KG1 (cell line): Measurements from ENCODE around the gene SLC22A8.
"Not testable (repeated sequence)": the region's sequence is repeated elsewhere in the genome, so short reads cannot be mapped to it uniquely, and the experiment has no call there.

Experiments used
- DNase-seq: peaks from one replicate; lab custom pipeline; 2025; lab: John Stamatoyannopoulos, UW

The SLC22A8 gene

DNA sequence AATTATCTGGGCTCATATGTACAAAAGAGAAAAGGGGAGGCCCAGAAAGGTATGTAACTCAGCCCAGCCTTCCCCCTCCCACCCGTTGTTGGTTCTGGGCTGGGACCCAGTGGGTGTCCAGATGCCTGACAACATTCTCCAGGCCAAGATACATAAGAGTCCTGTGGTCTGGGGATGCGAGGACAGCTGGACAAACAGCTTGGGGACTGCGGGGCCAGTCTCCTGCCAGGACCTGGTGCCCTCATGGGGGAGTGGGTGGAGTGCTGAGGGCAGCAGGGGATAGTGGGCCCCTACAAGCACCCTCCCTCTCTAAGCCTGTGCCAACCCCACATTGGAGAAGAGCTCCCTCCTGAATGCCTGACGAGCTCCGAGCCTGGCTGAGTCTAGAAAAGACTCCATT is 27.4 kb downstream of the SLC22A8 start:
- DNase-seq: no peak

DNA sequence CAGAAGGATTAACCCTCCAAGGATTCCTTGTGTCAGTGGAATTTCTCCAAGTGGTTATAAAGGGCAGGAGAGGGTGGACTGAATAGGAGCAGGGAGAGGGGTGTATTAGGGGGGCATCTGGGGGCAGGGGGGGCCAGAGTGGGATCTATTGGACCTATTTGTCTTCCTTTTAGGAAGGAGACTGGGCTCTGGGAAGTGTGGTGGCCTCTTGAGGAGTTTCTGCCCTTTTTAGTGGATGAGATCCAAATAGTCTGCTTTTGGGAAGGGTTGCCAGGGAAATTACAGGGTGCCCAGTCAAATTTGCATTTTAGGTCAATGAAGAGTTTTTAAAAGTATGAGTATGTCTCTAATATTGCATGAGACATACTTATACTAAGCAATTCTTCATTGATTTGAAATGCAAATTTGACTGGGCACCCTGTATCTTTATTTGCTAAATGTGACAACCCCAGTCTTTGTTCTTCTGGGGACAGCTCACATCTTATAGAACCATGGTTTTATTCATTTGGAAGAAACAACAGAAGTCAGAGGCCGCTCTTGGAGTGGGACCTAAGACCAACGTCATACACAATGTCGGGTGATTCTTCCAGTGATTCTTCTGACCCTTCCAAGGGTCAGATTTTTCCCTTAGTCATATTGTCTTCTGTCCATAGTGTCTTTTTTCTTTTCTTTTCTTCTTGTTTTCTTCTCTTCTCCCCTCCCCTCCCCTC is 30.4 kb downstream of the SLC22A8 start:
- DNase-seq: no peak

DNA sequence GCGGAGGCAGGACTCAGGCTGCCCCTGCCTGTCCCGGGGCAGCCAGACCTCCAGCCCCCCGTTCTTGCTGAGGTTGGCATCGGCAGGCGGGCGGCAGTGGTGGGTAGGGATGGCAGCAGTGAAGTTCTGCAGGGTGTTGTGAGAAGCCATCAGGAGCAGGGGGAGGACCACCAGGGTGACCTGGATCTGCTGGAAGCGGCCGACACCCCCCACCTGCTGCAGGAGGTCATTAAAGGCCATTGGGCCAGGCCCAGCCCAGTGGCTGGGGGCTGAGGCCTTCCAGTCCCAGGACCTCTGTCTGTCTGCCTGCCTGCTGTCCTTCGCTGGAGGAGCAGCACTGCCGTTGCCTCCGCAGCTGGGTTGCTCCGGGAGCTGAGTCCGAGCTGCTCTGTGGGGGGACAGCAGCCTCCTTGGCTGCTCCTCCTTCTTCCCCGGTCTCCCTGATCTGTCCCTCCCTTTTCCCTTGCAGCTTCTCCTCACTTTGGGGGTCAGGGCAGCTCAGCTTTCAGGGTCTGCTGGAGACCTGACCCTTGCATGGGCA is 31.1 kb downstream of the SLC22A8 start, which contains the start of gene SLC22A6:
Gene SLC22A6, minus strand, starts transcription at position 517 of the 541 bp plus-strand sequence. Its CDS starts 277 bp downstream, at position 240.
- no peak for DNase-seq

DNA sequence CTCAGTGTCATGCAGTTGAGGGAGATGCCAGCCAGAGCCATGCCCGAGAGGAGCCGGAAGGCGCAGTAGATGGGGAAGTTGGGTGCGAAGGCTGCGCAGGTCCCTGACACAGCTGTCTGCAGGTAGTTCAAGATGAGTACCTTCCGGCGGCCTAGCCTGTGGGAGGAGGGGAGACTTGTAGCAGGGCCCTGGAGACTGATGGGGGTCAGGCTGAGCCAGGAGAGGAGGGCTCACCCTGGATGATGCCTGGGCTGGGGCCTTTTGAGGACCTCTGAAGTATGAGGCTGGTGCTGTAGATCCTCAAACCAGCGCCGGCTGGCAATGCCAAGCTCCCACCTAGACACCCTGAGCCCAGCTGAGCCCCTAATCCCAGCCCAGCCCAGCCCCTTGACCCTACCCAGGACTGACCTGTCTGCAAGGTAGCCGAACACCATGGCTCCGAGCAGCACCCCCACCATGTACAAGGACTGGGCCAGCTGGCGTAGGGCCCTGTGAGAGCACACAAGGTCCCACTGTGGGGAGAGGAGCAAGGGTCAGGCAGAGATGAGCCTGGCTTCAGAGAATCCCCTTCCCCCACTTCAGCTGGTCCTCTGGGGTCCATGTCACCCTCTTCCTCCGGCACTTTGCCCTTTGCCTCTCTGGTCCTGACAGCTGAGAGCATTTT is 32.0 kb downstream of the SLC22A8 start:
- DNase-seq: no peak

DNA sequence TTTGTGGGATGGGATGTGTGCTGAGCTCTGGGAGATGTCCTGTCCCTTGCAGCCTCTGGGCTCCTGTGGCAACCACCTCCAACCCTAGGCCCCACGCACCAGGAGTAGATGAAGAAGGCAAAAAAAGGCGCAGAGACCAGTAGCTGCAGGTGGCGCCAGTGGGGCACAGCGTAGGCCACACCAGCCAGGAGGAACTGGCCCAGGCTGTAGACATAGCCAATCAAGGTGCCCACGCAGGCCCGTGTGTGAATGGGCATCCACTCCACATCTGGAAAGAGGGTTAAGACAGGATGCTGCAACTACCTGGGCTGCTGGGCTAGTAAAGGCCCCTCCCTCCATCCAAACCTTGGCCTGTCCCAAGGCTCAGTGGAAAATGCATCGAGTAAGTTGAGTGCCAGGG is 33.9 kb downstream of the SLC22A8 start:
- no peak for DNase-seq

DNA sequence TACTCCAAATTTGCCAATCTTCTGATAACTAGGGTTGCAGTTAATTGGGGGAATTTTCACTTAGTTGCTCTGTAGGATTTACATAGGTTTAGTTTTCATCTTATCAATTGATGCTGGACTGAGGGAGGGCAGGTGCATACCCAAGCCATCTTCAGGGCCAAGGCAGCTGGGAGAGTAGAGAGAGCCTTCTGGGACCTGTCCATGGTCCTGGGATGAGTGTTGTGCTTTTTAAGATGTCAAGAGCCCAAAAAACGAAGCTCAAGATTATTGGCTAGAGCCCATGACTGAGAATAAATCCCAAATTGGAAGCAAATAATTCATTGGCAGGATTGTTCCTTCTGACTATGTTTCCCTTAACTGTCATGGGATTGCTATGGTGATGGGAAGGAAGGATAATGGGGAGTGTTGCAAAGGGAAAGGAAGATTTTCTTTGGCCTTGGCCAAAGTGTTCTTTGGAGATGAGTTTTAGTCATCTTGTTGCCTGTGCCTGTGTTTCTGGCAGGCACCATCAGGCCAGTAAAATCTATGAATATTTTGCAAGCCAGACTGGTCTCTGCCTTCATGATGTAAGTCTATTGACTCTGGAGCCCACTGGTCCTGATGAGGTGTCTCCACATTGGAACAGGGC is 35.4 kb downstream of the SLC22A8 start:
- DNase-seq: no peak

DNA sequence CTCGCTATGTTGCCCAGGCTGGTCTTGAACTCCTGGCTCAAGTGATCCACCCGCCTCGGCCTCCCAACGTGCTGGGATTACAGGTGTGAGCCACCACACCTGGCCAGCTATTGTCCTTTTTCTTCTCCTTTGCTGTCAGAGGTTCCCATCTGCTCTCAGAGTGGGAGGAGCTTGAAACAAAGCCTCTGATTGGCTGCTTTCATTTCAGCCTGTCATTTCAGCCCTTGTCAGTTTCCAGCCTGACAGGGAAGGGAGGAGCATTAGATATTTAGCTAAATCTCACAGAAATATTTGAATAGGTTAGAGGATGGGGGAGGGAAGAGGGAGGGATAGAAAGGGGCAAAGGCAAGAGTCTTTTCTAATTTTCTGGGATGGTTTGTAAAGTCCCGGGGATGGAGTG is 39.5 kb downstream of the SLC22A8 start:
- no peak for DNase-seq

DNA sequence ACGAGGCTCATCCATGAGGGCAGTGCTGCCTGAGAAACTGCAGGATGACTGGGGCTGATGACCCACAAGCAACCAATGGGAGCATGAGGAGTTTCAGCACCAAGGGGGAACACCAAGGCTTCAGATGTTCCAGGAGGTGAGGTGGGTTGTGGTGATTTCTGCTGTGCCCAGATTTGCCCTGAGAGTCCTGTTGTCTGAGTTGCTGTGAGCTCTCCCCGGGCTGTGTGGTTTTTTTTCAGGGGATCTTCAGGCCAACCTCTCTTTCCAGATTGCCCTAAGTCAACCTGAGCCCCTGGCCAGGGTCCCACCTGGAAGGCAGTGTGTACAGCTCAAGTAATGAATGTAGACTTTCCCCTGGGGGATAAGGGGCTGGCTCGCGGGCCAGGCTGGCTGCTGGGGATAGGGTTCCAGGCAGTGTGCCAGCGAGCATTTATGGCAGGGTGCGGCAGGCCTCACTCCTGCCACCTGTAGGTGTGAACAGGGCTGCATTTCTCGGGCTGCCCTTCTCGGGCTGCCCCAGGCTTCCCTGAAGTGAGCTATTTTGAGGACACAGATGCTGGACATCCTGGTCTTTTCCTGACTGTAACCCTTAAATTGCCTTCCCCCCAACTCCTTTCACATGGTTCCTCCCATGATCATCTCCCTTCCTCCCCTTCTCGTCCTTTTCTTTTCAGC is 40.7 kb downstream of the SLC22A8 start:
- no peak for DNase-seq

DNA sequence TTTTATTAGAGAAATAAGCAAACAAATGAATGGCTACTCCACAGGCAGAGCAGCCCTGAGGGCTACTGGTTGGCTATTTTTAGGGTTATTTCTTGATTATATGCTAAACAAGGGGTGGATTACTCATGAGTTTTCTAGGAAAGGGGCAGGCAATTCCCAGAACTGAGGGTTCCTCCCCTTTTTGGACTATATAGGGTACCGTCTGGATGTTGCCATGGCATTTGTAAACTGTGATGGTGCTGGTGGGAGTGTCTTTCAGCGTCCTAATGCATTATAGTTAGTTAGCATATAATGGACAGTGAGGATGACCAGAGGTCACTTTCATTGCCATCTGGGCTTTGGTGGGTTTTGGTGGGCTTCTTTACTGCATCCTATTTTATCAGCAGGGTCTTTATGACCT is 50.1 kb downstream of the SLC22A8 start:
- DNase-seq: no peak

DNA sequence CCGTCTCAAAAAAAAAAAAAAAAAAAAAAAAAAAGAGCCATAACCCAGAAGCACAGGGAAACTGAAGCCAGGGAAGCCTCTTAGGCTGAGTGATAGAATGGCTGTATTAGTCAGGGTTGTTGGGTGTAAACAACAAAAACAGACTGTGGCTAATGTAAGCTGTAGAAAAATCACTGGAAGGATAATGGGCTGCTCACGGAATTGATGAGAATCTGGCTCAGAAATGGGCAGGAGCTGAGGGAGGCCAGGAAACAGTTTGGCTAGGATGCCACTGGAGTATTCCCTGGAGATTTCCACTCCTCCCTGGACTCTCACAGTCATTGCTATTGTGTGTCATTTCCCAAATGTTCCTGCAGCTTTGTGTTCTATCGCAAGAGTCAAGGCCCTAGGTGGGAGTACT is 53.2 kb downstream of the SLC22A8 start:
- DNase-seq: no peak

DNA sequence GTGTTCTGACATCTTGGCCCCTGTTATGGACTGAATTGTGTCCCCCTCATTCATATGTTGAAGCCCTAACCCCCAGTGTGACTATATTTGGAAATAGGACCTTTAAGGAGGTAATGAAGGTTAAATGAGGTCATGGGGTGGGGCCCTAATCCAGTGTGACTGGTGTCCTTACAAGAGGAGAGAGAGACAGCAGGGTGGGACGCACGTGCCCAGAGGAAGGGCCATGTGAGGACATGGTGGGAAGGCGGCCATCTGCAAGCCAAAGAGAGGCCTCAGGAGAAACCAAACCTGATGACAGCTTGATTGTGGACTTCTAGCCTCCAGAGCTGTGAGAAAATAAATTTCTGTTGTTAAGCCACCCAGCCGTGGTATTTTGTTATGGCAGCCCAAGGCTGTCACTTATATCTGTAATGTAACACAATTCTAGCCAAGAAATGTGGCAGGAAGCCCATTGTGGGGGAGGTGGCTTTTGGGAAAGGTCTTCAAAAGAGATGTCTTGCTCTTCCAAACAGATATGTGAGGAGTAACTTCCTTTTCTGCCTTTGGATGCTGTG is 54.5 kb downstream of the SLC22A8 start:
- no peak for DNase-seq

DNA sequence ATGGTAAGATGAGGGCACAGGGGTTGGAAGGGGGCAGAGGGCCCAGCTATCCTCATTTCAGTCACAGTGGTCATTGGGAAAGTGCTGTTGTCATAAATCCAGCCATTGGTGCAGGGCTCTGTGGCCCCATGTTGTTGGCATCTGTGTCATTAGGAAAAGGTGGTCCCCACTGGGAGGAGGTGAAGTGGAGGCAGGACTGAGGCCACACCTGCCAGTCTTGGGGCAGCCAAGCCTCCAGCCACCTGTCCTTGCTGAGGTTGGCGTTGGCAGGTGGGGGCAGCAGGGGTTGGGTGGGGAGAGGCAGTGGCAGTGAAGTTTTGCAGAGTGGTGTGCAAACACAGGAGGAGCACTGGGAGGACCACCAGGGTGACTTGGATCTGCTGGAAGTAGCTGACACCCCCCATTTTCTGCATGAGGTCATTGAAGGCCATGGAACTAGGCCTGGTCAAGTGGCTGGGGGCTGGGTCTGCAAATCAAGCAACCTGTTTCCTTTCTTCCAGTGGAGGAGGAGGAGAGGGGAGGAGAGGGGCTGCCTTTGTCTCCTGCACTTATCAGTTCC is 56.1 kb downstream of the SLC22A8 start:
- DNase-seq: no peak

DNA sequence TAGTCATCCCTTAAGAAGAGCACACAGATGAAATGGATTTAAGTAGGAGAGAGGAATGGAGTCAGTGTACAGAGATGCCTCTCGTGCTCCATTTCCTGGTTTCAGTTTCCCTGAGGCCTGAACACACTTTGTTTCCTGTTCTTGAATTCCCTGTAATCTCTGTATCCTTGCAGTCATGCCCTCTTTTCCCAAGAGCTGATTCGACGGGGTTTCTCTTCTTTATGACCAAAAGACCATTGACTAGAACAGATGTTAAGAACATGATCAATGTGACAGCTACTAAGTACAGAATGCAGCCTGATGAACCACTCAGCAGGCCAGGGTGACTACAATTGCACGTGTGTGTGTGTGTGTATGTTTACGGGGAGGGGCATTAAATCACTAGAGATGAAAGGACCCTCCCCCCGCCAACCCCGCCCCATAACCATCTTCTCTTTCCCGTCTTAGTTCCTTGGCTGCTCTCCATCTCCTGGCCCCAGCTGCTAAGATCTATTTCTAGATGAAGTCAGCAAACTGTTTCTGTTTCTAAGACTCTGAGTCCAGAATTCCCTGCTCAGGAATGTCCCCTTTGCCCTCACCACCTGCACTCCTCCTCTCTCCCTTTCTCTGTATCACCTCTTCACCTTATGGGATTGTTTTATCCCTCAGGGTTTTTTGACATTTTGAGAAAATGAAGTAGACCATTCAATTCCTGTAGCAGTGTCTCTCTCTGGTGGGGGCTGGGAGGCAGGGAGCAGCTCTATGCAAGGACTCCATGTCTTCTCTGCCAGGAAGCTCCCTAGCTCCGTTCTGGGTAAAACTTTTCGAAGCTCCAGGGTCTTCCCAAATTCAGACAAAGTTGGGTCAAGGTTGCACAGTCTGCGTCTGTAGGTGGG is 56.9 kb downstream of the SLC22A8 start:
- no peak for DNase-seq

DNA sequence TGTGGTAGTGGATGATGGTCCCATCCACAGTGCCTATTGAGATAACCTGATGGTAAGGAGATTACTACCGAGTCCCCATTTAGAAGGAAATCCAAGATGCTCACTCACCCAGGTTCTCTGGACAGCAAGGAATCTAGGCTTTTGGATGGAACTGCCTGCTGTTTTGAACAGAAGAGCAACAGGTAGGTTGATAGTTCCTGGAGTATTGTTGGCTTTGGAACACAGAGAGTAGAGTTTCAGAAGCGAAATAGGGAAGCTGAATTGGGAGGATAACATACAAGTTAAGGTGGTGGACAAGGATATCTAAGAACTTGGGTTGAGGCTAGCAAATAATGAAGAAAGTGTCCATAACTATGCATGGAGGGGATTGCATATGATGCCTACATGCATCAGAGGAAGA is 58.5 kb downstream of the SLC22A8 start:
- DNase-seq: no peak

DNA sequence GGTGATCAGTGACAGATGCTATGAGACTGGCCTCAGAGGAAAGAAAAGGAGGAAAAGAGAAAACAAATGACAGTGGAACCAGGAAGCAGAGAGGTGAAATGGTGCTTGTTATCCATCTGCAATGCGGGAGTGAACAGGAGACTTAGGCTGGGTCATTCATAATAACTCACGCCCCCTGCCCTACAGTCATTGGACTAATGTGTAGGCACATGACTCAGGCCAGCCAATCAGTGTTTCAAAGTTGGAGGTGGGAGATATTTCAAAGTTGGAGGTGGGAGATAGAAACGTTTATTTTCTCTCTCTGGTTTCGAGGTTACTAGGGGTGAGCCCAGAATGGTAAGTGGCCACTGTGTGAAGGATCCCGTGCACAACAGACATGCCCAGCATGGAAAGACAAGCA is 61.2 kb downstream of the SLC22A8 start:
- no peak for DNase-seq

DNA sequence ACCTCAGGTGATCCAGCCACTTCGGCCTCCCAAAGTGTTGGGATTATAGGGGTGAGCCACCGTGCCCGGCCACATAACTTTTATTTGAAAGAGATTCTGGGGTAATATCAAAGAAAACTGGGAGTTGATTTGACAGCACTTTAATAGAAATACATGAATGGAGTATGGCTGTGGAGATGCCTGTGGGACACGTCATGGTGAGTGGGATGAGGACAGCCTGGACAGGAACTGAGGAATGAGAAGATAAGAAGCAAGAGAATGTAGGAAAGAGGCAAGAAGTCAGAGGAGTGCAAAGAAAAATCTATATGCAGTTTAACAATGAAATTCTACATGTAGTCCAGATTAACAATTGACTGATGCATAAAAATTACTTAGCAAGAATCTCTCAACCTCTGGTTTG is 61.8 kb downstream of the SLC22A8 start:
- no peak for DNase-seq

DNA sequence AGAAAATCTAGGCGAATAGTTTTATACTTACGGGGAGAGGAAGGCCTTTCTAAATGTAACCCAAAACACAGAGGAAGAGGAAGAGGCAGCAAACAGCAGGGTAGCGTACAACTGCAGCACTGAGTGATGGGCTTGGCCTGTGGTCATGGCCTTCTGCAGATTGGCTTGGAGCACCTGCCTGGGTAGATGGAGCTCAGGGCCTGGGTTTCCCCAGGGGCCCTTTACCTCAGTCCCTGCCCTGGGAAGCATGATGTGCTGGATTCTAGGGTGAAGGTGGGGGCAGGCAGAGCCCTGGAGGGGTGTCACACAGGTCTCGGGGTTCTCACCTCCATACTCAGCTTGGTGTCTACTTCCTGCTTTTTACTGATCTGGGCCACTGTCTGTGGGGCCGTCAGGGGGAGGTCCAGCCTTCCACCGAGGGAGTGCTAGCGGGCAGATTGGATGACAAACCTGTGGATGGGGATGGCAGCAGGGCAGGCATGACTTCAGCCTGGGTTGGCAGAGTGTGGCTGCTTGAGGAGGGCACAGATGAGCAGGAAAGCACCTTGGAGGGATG is 66.8 kb downstream of the SLC22A8 start:
- no peak for DNase-seq

DNA sequence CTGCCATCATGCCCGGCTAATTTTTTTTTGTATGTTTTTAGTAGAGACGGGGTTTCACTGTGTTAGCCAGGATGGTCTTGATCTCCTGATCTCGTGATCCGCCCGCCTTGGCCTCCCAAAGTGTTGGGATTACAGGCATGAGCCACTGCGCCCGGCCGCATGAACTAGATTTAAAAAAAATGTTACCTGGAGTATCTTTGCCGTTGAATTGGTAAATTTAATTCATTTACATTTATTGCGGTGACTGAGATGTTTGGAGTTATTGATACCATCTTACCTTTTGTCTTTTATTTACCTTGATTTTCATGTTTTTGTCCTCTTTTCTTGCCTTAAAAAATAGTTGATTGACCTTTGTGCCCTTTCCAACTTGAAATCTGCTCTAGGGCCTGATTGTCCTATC is 70.1 kb downstream of the SLC22A8 start:
- DNase-seq: not testable (repeated sequence)
